Upper lobe of right lung (tissue), 1 donor: ENCODE data around the gene SDK2. TPM values are rescaled to one million over a fixed set of nuclear protein-coding genes. Genes with fewer than 3 reads are reported as not detected.

Experiments used
- ATAC-seq: fragments of 200-7000 bp; cut with Tn5 transposase; one replicate; pipeline ENCODE4 v1.9.1; 2020; ENCODE audit warnings: mild to moderate bottlenecking, moderate library complexity
- DNase-seq: peaks from one replicate; pipeline ENCODE4 v3.0.0-alpha.2; 2020
- H3K27ac ChIP-seq: fragments of 200-600 bp; one replicate; pipeline ENCODE4 v1.8.0; 2022
- H3K27me3 ChIP-seq: fragments of 200-600 bp; one replicate; pipeline ENCODE4 v1.8.0; 2022; ENCODE audit warnings: mild to moderate bottlenecking
- H3K36me3 ChIP-seq: fragments of 200-600 bp; one replicate; pipeline ENCODE4 v1.8.0; 2022
- H3K4me1 ChIP-seq: fragments of 200-600 bp; one replicate; pipeline ENCODE4 v1.8.0; 2022
- H3K4me3 ChIP-seq: fragments of 200-600 bp; one replicate; pipeline ENCODE4 v1.8.0; 2022; ENCODE audit warnings: mild to moderate bottlenecking
- H3K9me3 ChIP-seq: fragments of 200-600 bp; one replicate; pipeline ENCODE4 v1.8.0; 2022
- CTCF ChIP-seq: fragments of 200-600 bp; IDR thresholded peaks from one replicate; pipeline ENCODE4 v1.8.0; 2022; ENCODE audit warnings: antibody characterized with exemption
- intact Hi-C: fragments of 100-400 bp; cut with DNase I; formaldehyde crosslinking; loops from one replicate; pipeline ENCODE4 v1.11.0; 2022
- total RNA-seq: library from RNA; stranded (reverse); fragmentation: NEBNext Ultra II Directional; extraction: Animal tissue kit (Norgen Biotek cat#: 25700); gene quantifications from one replicate; pipeline ENCODE4 v1.2.1, GENCODE V29; 2021
- donor health status: DM: no; HTN: yes; CAD: no; lungs with severe emphysema.

SDK2 gene
- total RNA-seq, 1 donor from 2014 or later, result 2.3 TPM

GRCh38 chr17:73660366-73660765 lies 16.1 kb upstream of the SDK2 start:
- Histone ChIP-seq H3K27me3 (no peaks in the 10 kb centered on the region), H3K4me3 (no peak overlapping the region), H3K4me1 (peaks cover 6% of the 10 kb centered on the region), H3K36me3 (no peaks in the 10 kb centered on the region), H3K27ac (no peak overlapping the region), H3K9me3 (no peaks in the 10 kb centered on the region)
- intact Hi-C loops, result no loop called here
- DNase-seq (no peak), ATAC-seq (no peak)
- no peak for TF ChIP-seq CTCF

- no peak overlapping the region for H3K27ac ChIP-seq
- no peaks in the 10 kb centered on the region for H3K9me3 ChIP-seq
- H3K4me1 ChIP-seq, result peaks cover 6% of the 10 kb centered on the region
- no peak for ATAC-seq
- intact Hi-C loops, result no loop called here
- no peaks in the 10 kb centered on the region for H3K27me3 ChIP-seq
- H3K36me3 ChIP-seq, result no peaks in the 10 kb centered on the region
- H3K4me3 ChIP-seq, result no peak overlapping the region
- TF ChIP-seq CTCF, result no peak
- no peak for DNase-seq
Measured at GRCh38 chr17:73658821-73659515, 14.7 kb upstream of the SDK2 start.

GRCh38 chr17:73657473-73658116 lies 13.3 kb upstream of the SDK2 start:
- no peaks in the 10 kb centered on the region for H3K36me3 ChIP-seq
- H3K9me3 ChIP-seq, result no peaks in the 10 kb centered on the region
- no peaks in the 10 kb centered on the region for H3K27me3 ChIP-seq
- peaks cover 6% of the 10 kb centered on the region for H3K4me1 ChIP-seq
- intact Hi-C loops, result no loop called here
- H3K27ac ChIP-seq, result no peak overlapping the region
- H3K4me3 ChIP-seq, result no peak overlapping the region
- ATAC-seq, result peak; percentile 78
- DNase-seq, result peak; percentile 77
- TF ChIP-seq CTCF, result peak; percentile 57

GRCh38 chr17:73654241-73654640 lies 10.0 kb upstream of the SDK2 start:
- Histone ChIP-seq H3K36me3 (no peaks in the 10 kb centered on the region), H3K4me1 (peaks cover 6% of the 10 kb centered on the region), H3K27ac (no peak overlapping the region), H3K9me3 (no peaks in the 10 kb centered on the region), H3K27me3 (no peaks in the 10 kb centered on the region), H3K4me3 (no peak overlapping the region)
- intact Hi-C loops, result no loop called here
- no peak for DNase-seq
- no peak for ATAC-seq
- no peak for TF ChIP-seq CTCF

GRCh38 chr17:73653810-73654209 lies 9.6 kb upstream of the SDK2 start:
- no peak overlapping the region for H3K27ac ChIP-seq
- no peaks in the 10 kb centered on the region for H3K9me3 ChIP-seq
- no peak for DNase-seq
- no peak overlapping the region for H3K4me3 ChIP-seq
- no peak for TF ChIP-seq CTCF
- H3K36me3 ChIP-seq, result no peaks in the 10 kb centered on the region
- no peaks in the 10 kb centered on the region for H3K27me3 ChIP-seq
- intact Hi-C loops, result no loop called here
- peaks cover 6% of the 10 kb centered on the region for H3K4me1 ChIP-seq
- no peak for ATAC-seq
